Cerebellar nuclear complex (tissue), 1 donor: ENCODE results near the gene PDGFA.
"Not testable (repeated sequence)": the region's sequence is repeated elsewhere in the genome, so short reads cannot be mapped to it uniquely, and the experiment has no call there.

ENCODE experiments used
- DNase-seq, 2 experiments: peaks; one replicate each; lab custom pipeline; 2025; lab: John Stamatoyannopoulos, UW

PDGFA gene

GRCh38 chr7:552151-552867 is 32.7 kb upstream of the PDGFA start:
- DNase-seq: not testable (repeated sequence)

GRCh38 chr7:551615-551970 is 31.9 kb upstream of the PDGFA start:
- DNase-seq: not testable (repeated sequence)

- DNase-seq: no peak
These were observed 31.4 kb upstream of the PDGFA start for GRCh38 chr7:550881-551614.

GRCh38 chr7:549891-550625 is 30.4 kb upstream of the PDGFA start:
- no peak for DNase-seq

- DNase-seq: no peak
These were observed 29.6 kb upstream of the PDGFA start for GRCh38 chr7:549066-549890.

- no peak for DNase-seq
These were observed 28.8 kb upstream of the PDGFA start for GRCh38 chr7:548401-548800.

- no peak for DNase-seq
These were observed 25.8 kb upstream of the PDGFA start for GRCh38 chr7:545470-545869.

- no peak for DNase-seq
These were observed 24.9 kb upstream of the PDGFA start for GRCh38 chr7:544338-545221.

- DNase-seq: no peak
These were observed 24.1 kb upstream of the PDGFA start for GRCh38 chr7:543501-544337.

GRCh38 chr7:542713-543500 is 23.3 kb upstream of the PDGFA start:
- no peak for DNase-seq

GRCh38 chr7:542131-542712 is 22.6 kb upstream of the PDGFA start:
- DNase-seq: no peak

- DNase-seq: no peak
These were observed 22.0 kb upstream of the PDGFA start for GRCh38 chr7:541661-542060.

- DNase-seq: no peak
These were observed 21.4 kb upstream of the PDGFA start for GRCh38 chr7:540997-541396.

GRCh38 chr7:540579-540978 is 20.9 kb upstream of the PDGFA start:
- DNase-seq: no peak

- no peak for DNase-seq
These were observed 20.2 kb upstream of the PDGFA start for GRCh38 chr7:539731-540411.

GRCh38 chr7:538764-539685 is 19.4 kb upstream of the PDGFA start:
- no peak for DNase-seq

GRCh38 chr7:537911-538634 is 18.4 kb upstream of the PDGFA start:
- DNase-seq: no peak
